Hepatocyte (in vitro differentiated cells): ENCODE data around the gene GRAP2.

Source experiments
- EZH2 ChIP-seq: fragments of 200-600 bp; sonication (generic); IDR thresholded peaks from 2 replicates; pipeline ENCODE4 v1.6.1; 2016; ENCODE audit warnings: antibody characterized with exemption, mild to moderate bottlenecking, borderline replicate concordance
- TF ChIP-seq, protein P1 (sequence below): fragments of 200-600 bp; sonication (generic); IDR thresholded peaks from 2 replicates; pipeline ENCODE4 v1.5.1; 2016; ENCODE audit warnings: antibody characterized with exemption, mild to moderate bottlenecking; ENCODE audit not compliant: poor library complexity

GRCh38 chr22:40014667-40015248, 113.9 kb downstream of the GRAP2 start:
- TF ChIP-seq, protein P1, sequence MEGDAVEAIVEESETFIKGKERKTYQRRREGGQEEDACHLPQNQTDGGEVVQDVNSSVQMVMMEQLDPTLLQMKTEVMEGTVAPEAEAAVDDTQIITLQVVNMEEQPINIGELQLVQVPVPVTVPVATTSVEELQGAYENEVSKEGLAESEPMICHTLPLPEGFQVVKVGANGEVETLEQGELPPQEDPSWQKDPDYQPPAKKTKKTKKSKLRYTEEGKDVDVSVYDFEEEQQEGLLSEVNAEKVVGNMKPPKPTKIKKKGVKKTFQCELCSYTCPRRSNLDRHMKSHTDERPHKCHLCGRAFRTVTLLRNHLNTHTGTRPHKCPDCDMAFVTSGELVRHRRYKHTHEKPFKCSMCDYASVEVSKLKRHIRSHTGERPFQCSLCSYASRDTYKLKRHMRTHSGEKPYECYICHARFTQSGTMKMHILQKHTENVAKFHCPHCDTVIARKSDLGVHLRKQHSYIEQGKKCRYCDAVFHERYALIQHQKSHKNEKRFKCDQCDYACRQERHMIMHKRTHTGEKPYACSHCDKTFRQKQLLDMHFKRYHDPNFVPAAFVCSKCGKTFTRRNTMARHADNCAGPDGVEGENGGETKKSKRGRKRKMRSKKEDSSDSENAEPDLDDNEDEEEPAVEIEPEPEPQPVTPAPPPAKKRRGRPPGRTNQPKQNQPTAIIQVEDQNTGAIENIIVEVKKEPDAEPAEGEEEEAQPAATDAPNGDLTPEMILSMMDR, result no peak
- TF ChIP-seq EZH2, result no peak
